SK-N-SH treated with all-trans-retinoic acid at 6 μM for 48 hours (cell line): ENCODE data around the gene CITED1.

Source experiments
- ATAC-seq: fragments of 200-7000 bp; cut with Tn5 transposase; 3 replicates; pipeline ENCODE4 v1.9.1; 2020; ENCODE audit warnings: mild to moderate bottlenecking, moderate library complexity
- ARNTL ChIP-seq: fragments of 450-650 bp; formaldehyde crosslinking; IDR thresholded peaks from 2 replicates; pipeline ENCODE4 v1.5.0; 2020; ENCODE audit warnings: low read depth, mild to moderate bottlenecking, moderate library complexity, borderline replicate concordance
- BACH2 ChIP-seq: fragments of 250-450 bp; sonication (Bioruptor Pico); IDR thresholded peaks from 2 replicates; pipeline ENCODE4 v1.9.0; 2021; ENCODE audit warnings: mild to moderate bottlenecking, borderline replicate concordance
- CSDC2 ChIP-seq: fragments of 250-450 bp; sonication (Bioruptor Pico); IDR thresholded peaks from 2 replicates; pipeline ENCODE4 v1.5.0; 2020; ENCODE audit warnings: mild to moderate bottlenecking, moderate library complexity
- CSRNP3 ChIP-seq: fragments of 250-450 bp; sonication (Bioruptor Pico); IDR thresholded peaks from 2 replicates; pipeline ENCODE4 v1.5.1; 2021; ENCODE audit warnings: mild to moderate bottlenecking, moderate library complexity
- ESRRG ChIP-seq: fragments of 250-450 bp; sonication (Bioruptor Pico); IDR thresholded peaks from 2 replicates; pipeline ENCODE4 v1.6.1; 2021; ENCODE audit warnings: mild to moderate bottlenecking
- GLIS3 ChIP-seq: fragments of 250-450 bp; sonication (Bioruptor Pico); IDR thresholded peaks from 2 replicates; pipeline ENCODE4 v1.5.0; 2020; ENCODE audit warnings: mild to moderate bottlenecking, moderate library complexity
- ISL1 ChIP-seq: fragments of 250-450 bp; sonication (Bioruptor Pico); IDR thresholded peaks from 2 replicates; pipeline ENCODE4 v2.1.2; 2022; ENCODE audit warnings: mild to moderate bottlenecking, moderate library complexity
- OSR1 ChIP-seq: fragments of 250-450 bp; sonication (Bioruptor Pico); IDR thresholded peaks from 2 replicates; pipeline ENCODE4 v1.8.0; 2022; ENCODE audit warnings: moderate library complexity, mild to moderate bottlenecking, inconsistent platforms
- PATZ1 ChIP-seq: fragments of 250-450 bp; sonication (Bioruptor Pico); IDR thresholded peaks from 2 replicates; pipeline ENCODE4 v1.8.0; 2020; ENCODE audit warnings: mild to moderate bottlenecking, moderate library complexity, borderline replicate concordance
- POU6F1 ChIP-seq: fragments of 250-450 bp; sonication (Bioruptor Pico); IDR thresholded peaks from 2 replicates; pipeline ENCODE4 v1.8.0; 2021; ENCODE audit warnings: low read depth, mild to moderate bottlenecking, moderate library complexity, borderline replicate concordance
- RARB ChIP-seq: fragments of 250-450 bp; sonication (Bioruptor Pico); IDR thresholded peaks from 2 replicates; pipeline ENCODE4 v1.8.0; 2021; ENCODE audit warnings: mild to moderate bottlenecking, moderate library complexity
- SNAI2 ChIP-seq: fragments of 250-450 bp; sonication (Bioruptor Pico); IDR thresholded peaks from 2 replicates; pipeline ENCODE4 v1.5.0; 2020; ENCODE audit warnings: mild to moderate bottlenecking, moderate library complexity
- TCF4 ChIP-seq: fragments of 250-450 bp; sonication (Bioruptor Pico); IDR thresholded peaks from 2 replicates; pipeline ENCODE4 v1.8.0; 2021; ENCODE audit warnings: mild to moderate bottlenecking, moderate library complexity, borderline replicate concordance
- TOX ChIP-seq: fragments of 250-450 bp; sonication (Bioruptor Pico); IDR thresholded peaks from 2 replicates; pipeline ENCODE4 v1.8.0; 2021; ENCODE audit warnings: mild to moderate bottlenecking, moderate library complexity, borderline replicate concordance
- TSHZ2 ChIP-seq: fragments of 250-450 bp; sonication (Bioruptor Pico); IDR thresholded peaks from 2 replicates; pipeline ENCODE4 v1.5.0; 2020; ENCODE audit warnings: mild to moderate bottlenecking, moderate library complexity
- ZC3H10 ChIP-seq: fragments of 250-450 bp; sonication (Bioruptor Pico); IDR thresholded peaks from 2 replicates; pipeline ENCODE4 v1.5.1; 2021; ENCODE audit warnings: mild to moderate bottlenecking, moderate library complexity
- ZFP3 ChIP-seq: fragments of 250-450 bp; sonication (Bioruptor Pico); IDR thresholded peaks from 2 replicates; pipeline ENCODE4 v1.5.0; 2020; ENCODE audit warnings: mild to moderate bottlenecking, moderate library complexity
- ZNF565 ChIP-seq: fragments of 450-650 bp; formaldehyde crosslinking; conservative IDR thresholded peaks from 2 replicates; pipeline ENCODE4 v1.5.0; 2020; ENCODE audit warnings: low read depth, mild to moderate bottlenecking, moderate library complexity
- ZNF8 ChIP-seq: fragments of 450-650 bp; formaldehyde crosslinking; IDR thresholded peaks from 2 replicates; pipeline ENCODE4 v1.5.0; 2020; ENCODE audit warnings: mild to moderate bottlenecking, moderate library complexity

The CITED1 gene

GRCh38 chrX:72306851-72307645 lies 1.3 kb upstream of the CITED1 start (continued):
- TF ChIP-seq TSHZ2 (CRISPR knock-in tag) (no peak), ISL1 (no peak)

- no peak for ATAC-seq
- TF ChIP-seq ARNTL (CRISPR knock-in tag) (no peak), ZFP3 (CRISPR knock-in tag) (no peak), RARB (CRISPR knock-in tag) (no peak), PATZ1 (no peak), ISL1 (no peak), ESRRG (CRISPR knock-in tag) (no peak), GLIS3 (CRISPR knock-in tag) (no peak), SNAI2 (CRISPR knock-in tag) (no peak), ZNF8 (CRISPR knock-in tag) (no peak)
These were observed 529 bp upstream of the CITED1 start for GRCh38 chrX:72306085-72306801.

GRCh38 chrX:72304877-72305276 lies 837 bp downstream of the CITED1 start:
- 0 out of 3 replicates have a peak, but pooled peaks have one; percentile 2 for ATAC-seq
- no peak for TF ChIP-seq ESRRG (CRISPR knock-in tag)
- TF ChIP-seq GLIS3 (CRISPR knock-in tag) = no peak
- TF ChIP-seq CSDC2 (CRISPR knock-in tag) = no peak
- TF ChIP-seq ZNF8 (CRISPR knock-in tag) = no peak
- TF ChIP-seq ISL1 = no peak
- TF ChIP-seq ZC3H10 = no peak
- TF ChIP-seq CSRNP3 (CRISPR knock-in tag) = no peak
- no peak for TF ChIP-seq TCF4 (CRISPR knock-in tag)
- TF ChIP-seq POU6F1 (CRISPR knock-in tag) = no peak
- TF ChIP-seq PATZ1 = no peak
- TF ChIP-seq TOX (CRISPR knock-in tag) = no peak
- TF ChIP-seq BACH2 (CRISPR knock-in tag) = no peak
- no peak for TF ChIP-seq OSR1 (CRISPR knock-in tag)
- no peak for TF ChIP-seq ZNF565
- TF ChIP-seq ARNTL (CRISPR knock-in tag) = no peak
